HEK293 (cell line): ENCODE measurements around the gene GALR2.

Source experiments
- ZNF121 ChIP-seq: fragments of 450-650 bp; formaldehyde crosslinking; IDR thresholded peaks from 2 replicates; pipeline ENCODE4 v1.5.1; 2016; ENCODE audit warnings: missing biosample characterization, missing genetic modification characterization
- ZNF501 ChIP-seq: fragments of 450-650 bp; formaldehyde crosslinking; IDR thresholded peaks from 2 replicates; pipeline ENCODE4 v1.5.1; 2016; ENCODE audit warnings: missing biosample characterization, missing genetic modification characterization
- ZNF776 ChIP-seq: fragments of 450-650 bp; formaldehyde crosslinking; IDR thresholded peaks from 2 replicates; pipeline ENCODE4 v1.5.0; 2017; ENCODE audit warnings: missing biosample characterization, missing genetic modification characterization, borderline replicate concordance
- ZNF791 ChIP-seq: fragments of 450-650 bp; formaldehyde crosslinking; IDR thresholded peaks from 2 replicates; pipeline ENCODE4 v1.5.1; 2016; ENCODE audit warnings: missing biosample characterization, missing genetic modification characterization
- TF ChIP-seq, protein P1 (sequence below): fragments of 450-650 bp; formaldehyde crosslinking; IDR thresholded peaks from 2 replicates; pipeline ENCODE4 v1.5.1; 2016; ENCODE audit warnings: missing biosample characterization, missing genetic modification characterization, borderline replicate concordance
- TF ChIP-seq, protein P2 (sequence below): fragments of 450-650 bp; formaldehyde crosslinking; IDR thresholded peaks from 2 replicates; pipeline ENCODE4 v1.5.1; 2017; ENCODE audit warnings: missing biosample characterization, missing genetic modification characterization

DNA sequence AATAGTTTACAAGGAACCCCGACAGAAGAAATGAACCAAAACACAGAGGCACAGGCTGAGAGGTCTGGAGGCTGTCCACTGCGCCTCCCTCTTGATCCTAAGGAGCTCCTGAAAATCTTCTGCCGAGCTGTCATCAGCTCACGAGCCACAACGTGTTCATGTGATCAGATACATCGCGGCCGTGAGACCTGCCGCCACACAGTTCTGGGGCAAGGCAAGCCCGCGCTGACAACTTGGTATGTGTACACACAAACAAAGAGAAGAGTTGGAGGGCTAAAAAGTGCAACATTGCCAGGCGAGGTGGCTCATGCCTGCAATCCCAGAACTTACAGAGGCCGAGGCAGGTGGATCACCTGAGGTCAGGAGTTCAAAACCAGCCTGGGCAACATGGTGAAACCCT lies 21.4 kb downstream of the GALR2 start:
- TF ChIP-seq ZNF791 (tag by site-specific recombination), result no peak
- TF ChIP-seq ZNF776, result no peak
- TF ChIP-seq, protein P1, sequence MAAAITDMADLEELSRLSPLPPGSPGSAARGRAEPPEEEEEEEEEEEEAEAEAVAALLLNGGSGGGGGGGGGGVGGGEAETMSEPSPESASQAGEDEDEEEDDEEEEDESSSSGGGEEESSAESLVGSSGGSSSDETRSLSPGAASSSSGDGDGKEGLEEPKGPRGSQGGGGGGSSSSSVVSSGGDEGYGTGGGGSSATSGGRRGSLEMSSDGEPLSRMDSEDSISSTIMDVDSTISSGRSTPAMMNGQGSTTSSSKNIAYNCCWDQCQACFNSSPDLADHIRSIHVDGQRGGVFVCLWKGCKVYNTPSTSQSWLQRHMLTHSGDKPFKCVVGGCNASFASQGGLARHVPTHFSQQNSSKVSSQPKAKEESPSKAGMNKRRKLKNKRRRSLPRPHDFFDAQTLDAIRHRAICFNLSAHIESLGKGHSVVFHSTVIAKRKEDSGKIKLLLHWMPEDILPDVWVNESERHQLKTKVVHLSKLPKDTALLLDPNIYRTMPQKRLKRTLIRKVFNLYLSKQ (tag by site-specific recombination), result no peak
- TF ChIP-seq, protein P2, sequence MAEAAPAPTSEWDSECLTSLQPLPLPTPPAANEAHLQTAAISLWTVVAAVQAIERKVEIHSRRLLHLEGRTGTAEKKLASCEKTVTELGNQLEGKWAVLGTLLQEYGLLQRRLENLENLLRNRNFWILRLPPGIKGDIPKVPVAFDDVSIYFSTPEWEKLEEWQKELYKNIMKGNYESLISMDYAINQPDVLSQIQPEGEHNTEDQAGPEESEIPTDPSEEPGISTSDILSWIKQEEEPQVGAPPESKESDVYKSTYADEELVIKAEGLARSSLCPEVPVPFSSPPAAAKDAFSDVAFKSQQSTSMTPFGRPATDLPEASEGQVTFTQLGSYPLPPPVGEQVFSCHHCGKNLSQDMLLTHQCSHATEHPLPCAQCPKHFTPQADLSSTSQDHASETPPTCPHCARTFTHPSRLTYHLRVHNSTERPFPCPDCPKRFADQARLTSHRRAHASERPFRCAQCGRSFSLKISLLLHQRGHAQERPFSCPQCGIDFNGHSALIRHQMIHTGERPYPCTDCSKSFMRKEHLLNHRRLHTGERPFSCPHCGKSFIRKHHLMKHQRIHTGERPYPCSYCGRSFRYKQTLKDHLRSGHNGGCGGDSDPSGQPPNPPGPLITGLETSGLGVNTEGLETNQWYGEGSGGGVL, result no peak
- no peak for TF ChIP-seq ZNF501
- no peak for TF ChIP-seq ZNF121
